ENCODE data around the gene P3H1.
"Not testable (repeated sequence)": the region's sequence is repeated elsewhere in the genome, so short reads cannot be mapped to it uniquely, and the experiment has no call there.

DNA sequence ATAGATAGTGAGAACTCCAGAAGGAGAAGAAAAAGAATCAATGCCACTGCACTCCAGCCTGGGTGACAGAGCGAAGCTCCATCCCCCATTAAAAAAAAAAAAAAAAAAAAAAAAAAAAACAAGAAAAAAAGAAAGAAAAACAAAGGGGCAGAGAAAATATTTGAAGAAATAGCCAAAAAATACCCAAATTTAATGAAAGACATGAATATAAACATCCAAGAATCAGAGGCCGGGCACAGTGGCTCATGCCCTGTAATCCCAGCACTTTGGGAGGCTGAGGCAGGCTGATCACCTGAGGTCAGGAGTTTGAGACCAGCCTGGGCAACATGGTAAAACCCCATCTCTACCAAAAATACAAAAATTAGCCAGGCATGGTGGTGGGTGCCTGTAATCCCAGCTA is 44.4 kb downstream of the P3H1 start:
- TF ChIP-seq, protein P1, sequence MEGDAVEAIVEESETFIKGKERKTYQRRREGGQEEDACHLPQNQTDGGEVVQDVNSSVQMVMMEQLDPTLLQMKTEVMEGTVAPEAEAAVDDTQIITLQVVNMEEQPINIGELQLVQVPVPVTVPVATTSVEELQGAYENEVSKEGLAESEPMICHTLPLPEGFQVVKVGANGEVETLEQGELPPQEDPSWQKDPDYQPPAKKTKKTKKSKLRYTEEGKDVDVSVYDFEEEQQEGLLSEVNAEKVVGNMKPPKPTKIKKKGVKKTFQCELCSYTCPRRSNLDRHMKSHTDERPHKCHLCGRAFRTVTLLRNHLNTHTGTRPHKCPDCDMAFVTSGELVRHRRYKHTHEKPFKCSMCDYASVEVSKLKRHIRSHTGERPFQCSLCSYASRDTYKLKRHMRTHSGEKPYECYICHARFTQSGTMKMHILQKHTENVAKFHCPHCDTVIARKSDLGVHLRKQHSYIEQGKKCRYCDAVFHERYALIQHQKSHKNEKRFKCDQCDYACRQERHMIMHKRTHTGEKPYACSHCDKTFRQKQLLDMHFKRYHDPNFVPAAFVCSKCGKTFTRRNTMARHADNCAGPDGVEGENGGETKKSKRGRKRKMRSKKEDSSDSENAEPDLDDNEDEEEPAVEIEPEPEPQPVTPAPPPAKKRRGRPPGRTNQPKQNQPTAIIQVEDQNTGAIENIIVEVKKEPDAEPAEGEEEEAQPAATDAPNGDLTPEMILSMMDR (IDR thresholded peaks at IDR 0.05): not testable (repeated sequence)
- not testable (repeated sequence) for TF ChIP-seq POLR2A (IDR thresholded peaks at IDR 0.05)

All from right lobe of liver (tissue), 4 donors.